Measurements from ENCODE around the gene PTTG1IP.
"Not testable (repeated sequence)": the region's sequence is repeated elsewhere in the genome, so short reads cannot be mapped to it uniquely, and the experiment has no call there.

The PTTG1IP gene

DNA sequence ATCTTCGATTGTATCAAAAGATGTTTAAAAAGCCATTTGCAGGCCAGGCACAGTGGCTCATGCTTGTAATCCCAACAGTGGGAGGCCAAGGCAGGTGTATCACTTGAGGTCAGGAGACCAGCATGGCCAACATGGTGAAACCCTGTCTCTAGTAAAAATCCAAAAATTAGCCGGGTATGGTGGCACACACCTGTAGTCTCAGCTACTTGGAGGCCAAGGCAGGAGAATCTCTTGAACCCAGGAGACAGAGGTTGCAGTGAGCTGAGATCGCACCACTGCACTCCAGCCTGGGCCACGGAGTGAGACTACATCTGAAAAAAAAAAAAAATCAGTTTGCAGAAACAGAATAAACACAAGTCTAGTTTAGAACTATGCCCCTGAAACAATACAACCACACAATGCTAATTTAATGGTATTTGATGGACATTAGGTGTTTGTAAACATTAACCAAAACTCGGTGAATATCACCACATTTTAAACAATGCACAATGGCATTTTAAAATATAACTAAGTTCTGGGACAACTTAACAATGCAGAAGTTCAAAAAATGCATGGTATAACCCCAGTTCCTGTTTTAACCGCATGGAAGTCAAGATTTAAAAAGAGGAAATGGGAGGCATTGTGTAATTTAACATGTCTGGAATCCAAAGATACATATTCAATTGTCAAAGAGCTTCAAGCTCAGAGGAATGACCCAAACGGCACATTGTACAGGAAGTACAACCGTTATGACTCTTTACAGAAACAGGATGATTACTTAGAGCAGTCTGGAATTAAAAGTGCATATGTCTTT, 7.1 kb upstream of the PTTG1IP start:
- DNase-seq: no peak

DNA sequence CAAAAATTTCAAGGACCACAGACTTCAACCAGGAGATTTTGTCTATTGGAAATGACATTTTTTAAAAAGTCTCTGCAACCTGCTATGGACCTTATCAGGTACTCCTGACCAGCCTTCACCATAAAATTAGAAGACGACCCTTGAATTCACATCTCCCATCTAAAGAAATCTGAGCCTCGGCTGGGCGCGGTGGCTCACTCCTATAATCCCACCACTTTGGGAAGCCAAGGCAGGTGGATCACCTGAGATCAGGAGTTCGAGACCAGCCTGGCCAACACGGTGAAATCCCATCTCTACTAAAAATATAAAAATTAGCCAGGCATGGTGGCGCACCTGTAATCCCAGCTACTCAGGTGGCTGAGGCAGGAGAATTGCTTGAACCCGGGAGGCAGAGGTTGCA, 5.7 kb upstream of the PTTG1IP start:
- DNase-seq: not testable (repeated sequence)

DNA sequence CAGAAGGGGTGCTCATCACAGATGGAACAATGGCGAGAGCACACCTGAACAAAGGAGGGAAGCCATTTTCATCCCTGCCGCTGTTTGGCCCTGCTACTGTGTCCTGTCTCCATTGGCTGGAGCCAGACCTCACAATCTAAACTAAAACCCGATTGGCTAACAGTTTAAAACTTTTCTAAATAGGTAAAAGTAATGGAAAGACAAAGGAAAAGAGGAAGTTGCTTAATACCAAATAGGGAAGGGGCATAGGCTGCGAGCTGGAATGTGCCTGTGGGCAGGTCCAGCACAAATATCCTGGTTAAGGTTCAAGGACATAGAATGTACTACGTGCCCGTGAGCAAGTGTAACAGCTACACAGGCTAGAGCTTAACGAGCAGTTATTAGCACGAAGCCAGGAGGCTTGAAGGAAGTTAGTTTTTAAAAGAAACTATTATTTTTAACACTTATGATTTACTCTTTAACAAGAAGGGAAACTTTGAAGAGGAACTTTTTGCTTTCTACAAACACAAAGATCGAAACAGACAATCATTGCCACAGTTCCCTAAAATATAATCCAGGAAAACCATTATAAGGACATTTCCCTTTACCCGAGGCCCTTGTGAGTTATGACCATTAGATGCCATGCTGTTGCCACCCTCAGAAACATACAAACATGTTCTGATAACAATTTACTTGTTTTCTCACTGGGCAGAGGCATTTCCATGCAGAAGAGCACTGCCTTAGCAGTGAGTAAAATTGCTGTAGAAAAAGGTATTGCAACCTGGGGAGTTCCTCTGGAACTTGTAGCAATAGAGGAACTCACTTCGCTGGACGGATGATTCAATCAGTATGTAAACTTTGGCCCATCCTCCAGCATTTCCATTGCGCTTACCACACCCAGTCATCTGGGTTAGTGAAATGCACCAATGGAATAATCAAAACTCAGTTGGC, 4.8 kb upstream of the PTTG1IP start:
- DNase-seq: no peak

DNA sequence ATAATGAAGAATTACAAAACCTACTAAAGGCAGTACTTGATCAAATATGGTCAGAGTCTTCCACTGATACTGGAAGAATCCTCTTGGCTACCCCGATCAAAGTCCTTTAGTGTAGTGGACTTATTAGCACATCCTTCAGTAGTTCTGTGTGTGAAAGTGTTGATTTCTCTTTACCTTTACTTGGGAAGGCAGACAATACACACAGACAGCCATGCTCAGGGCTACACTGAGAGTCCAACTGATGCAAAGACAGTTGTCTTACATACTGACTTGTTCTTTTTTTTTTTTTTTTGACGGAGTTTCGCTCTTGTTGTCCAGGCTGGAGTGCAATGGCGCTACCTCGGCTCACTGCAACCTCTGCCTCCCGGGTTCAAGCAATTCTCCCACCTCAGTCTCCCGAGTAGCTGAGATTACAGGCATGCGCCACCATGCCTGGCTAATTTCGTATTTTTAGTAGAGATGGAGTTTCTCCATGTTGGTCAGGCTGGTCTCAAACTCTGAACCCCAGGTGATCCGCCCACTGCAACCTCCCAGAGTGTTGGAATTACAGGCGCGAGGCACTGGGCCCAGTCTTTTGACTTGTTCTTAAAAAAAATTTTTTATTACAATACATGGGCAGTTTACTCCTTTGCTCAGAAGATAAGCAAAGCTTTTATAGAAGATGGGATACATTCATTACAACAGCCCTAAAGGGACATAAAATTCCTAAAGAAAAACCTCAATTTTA, 3.5 kb upstream of the PTTG1IP start:
- no peak for DNase-seq

DNA sequence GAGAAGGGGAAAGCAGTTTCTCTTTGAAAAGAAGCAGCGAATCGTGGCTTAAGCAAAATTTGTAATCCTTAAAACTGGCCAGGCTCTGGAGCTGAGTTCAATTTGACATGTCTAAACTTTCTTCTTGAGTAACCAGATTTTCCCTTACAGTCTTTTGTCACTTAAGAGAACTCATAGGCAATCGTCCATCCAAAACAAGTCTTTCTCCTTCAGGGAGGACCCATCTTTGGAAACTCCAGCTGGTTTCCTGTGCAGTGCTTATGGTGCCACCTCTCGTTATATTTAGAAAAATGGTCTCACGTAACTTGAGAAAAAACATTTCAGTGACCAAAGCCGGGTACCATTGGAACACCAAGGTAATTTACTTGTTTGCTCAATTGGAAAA, 1.8 kb upstream of the PTTG1IP start:
- DNase-seq: no peak

DNA sequence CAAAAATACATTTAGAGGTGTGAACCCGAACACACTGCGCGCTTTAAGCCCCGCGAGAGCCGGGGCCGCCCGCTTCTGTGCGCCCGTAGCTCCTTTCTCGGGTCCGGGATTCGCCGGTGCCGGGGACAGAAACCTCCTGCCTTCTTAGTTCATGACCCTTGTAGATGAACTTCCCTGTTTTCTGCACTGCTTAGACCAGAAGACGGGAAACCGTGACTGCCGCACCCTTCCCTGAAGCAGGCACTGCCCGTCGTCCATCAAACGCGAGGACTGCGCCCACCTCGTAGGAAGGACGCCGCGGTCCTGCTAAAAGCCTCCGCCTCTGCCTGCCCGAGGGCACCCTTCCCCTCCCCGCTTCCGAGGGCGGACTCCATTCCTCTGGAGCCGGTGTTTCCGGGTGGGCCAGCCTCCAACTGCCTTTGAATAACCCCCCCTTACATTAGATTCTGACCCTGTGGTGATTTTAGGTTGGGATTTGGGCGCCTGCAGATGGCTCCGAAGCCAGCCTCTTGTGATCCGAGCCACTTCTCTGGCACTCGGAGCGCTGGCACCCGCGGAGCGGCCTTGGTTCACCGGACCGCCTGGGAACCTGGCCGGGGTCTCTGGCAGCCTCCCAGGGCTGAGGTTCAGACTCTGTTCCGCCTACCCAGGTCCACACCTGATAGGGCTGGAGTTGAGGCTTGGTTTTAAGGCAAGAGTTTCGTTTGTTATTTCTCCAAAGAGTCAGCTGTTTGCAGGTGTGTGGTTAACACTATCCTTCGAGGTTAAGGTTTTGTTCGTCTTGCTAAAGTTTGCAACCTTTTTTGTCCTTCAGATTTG, 1.2 kb upstream of the PTTG1IP start:
- DNase-seq: peak in 1 of 2 experiments; percentile 19

DNA sequence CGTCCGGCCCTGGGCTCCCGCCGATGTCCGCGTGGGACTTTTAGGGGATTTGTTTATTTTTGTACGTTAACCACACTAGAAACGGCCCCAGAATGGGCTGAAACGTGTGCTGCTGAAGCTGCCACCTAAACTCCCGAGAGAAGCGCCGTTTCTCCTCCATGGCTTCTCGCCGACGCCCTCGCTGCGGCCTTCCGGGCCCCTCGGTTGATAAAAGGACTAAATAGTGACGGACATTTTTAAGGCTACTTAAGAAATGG, 678 bp upstream of the PTTG1IP start:
- DNase-seq: no peak

DNA sequence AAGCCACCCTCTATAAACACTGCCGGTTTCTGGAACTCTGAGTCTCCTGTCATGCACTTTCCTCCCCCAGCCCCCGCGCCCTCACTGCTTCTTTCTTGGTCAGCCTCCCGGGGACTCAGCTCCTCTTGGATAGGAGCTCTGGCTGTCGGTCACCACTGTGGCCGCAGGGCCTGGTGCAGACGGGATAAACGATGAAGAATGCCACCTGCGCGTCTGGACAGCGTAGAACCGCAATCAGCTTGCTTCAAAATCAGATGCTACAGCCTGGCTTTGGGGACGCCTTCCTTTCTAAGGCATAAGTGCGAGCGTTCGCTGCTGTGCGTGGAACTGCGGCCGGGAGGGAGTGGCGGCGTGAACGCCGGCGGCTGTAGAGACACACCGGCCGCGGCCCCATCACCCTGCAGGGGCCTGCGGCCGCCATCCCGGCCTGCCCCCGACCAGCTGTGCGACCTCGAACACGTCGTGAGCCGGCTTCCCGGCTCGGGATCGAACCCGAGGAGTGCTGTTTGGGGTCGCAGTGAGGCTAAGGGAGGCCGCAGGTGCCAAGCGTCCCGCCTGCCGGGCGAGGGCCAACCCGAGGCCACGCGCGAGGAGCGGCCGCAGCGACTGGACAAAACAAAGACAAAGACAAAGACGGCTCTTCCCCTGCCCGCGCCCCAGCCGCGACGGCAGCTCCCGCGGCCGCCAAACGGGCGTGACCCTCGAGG, 688 bp downstream of the PTTG1IP start:
- DNase-seq: no peak

DNA sequence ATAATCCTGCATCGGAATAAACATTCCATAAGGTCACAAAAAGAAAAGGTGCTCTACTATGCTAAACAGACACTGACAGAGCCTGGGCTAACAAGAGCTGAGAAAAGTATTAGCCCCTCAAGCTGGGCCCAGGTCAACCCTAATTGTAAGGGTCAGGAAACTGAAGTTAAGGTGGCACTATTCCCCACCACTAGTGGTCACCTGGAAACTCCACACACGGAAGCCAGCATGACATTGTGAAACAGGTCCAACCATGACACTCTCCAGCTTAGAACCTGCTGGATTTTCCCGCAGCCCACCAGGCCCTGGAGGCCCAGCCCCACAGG, 1.2 kb downstream of the PTTG1IP start:
- no peak for DNase-seq

DNA sequence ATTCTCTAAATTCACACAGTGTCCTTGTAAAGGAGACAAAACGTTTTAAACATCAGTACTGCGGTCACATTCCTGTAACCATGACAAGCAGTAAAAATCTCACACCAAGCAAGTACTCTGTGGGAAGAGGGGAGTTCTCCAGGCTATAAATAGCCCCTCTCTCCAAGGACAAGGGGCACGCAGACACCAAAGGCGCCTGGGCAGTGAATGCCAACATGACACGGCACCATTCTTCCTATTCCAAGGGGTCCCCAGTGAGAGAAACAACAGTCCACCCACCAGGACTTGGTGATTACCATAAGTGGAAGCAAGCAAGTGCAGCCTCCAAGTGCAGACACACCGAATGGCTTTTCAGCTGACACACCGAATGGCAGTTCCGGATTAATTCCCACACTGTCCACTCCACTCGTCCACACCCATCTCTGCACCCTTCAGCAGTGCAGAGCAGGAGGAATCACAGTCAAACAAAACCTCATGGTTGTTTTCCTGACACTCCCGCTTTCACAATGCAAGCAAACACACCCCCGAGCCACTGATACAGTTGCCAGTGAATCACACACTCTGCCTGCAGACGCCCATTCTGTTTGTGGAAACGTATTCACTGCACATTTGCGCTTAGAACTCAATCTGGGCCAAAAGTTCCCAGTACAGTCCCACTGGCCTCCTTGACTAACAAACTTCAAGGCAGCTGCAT, 1.8 kb downstream of the PTTG1IP start:
- DNase-seq: peak in 1 of 2 experiments; percentile 21

DNA sequence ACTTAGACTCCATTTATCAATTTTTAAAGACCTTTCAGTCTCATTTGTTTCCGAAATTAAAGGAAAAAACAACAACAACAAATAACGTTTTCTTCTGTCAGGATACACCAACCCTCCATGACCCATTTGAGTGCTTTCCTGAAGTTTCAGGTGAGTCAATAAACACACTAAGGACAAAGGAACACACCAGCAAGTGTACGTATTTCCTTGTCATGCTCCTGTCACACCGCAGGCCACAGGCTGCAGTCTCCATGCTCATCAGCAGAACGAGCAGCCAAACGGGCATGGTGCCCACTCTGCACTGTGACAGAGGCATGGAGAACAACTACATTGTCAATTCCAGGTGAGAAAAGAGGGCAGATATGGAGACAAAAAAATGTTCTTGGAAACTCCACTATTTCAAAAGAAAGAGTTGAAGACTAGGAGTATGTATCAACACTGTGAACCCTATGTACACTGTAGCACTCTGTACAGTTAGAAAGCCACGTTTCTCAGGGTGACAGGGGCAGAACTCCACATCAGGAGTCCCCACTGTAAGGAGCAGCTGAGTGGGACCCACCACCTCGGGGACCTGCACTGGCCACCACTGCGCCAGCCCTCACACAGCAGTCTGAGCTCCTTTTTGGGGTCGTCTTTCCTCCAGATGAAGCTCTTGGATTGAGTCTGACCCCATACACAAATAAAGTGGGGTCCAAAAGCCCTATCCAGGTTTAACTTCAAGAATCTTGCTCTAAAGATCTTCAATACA, 2.6 kb downstream of the PTTG1IP start:
- no peak for DNase-seq

DNA sequence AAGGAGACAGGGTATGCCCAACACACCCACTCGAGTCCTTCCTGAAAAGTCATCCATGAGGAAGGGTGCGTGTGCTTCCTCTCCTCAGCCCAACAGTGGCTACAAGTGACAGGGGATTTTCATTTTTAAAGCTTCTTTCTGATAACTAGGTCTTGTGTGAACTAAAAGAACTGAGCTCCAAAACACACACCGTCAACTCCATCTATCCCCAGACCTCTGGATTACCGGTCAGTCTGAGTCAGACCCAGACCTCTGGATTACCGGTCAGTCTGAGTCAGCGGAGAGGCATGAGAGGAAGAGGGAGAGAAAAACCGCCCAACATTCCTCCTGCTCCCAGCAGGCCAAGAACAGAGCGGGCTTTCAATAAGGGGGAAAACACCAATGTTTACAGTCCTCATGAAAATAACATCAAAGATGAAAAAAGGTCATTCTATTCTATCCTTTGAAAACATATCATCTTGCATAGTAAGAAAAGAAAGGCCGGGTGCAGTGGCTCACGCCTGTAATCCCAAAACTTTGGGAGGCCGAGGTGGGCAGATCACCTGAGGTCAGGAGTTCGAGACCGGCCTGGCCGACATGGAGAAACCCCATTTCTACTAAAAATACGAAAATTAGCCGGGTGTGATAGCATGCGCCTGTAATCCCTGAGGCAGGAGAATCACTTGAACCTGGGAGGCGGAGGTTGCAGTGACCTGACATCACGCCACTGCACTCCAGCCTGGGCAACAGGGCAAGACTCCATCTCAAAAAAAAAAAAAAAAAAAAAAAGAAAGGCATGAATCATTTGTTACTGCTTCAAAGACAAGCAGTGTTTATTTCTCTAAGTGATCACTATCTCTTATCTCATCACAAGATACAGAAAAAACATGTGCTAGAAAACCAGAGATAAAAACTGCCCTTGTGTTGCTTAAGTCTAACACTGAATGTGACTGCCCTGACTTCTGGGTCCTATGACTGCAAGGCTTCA, 3.4 kb downstream of the PTTG1IP start:
- DNase-seq: no peak

DNA sequence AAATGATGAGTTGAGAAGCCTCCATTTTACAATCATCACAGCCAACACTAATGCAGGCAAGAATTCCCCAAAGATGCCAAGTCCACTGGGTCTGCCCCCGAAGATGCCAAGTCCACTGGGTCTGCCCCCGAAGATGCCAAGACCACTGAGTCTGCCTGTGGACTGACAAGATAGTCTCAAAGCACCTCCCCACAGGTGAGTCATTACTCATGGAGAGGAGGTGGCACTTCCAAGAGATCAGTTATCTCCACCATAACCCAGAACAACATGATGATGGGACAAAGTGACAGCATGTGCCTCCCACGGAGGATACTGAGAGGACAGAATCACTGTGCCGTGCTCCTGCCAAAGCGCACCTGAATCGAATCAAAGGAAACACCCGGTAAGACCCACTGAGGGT, 4.8 kb downstream of the PTTG1IP start:
- DNase-seq: no peak

DNA sequence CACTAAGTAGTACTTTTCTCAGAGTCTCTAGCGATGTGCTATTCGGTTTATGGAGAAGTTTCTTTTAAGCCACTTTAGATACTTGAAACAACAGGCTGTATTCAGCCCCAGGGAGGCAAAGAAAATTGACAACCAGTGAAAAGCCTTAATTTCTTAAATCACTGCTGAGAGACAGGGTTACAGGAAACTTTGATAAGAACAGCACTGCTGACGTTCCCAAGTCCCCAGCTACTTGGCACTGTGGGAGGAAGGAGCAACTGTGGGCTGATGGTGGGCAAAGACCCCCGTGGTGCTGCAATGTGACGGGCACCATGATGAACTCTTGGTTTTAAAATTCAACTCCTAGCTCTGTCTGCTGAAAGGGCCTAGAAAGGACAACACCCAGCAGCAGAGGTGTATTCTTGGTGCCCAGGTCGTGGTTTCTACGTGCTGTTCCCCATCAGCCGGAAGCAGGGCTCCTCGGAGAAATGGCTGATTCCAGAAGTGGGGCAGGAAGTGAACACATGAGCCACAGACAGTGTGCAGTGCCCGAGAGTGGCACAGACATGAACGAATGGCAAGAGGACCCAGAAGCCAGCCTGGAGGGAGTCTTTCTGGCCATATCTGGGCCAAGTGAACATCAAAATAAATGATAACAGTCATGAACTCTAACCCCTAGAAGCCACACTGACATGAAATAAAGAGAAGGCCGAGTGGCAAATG, 5.3 kb downstream of the PTTG1IP start:
- DNase-seq: peak in 1 of 2 experiments; percentile 31

DNA sequence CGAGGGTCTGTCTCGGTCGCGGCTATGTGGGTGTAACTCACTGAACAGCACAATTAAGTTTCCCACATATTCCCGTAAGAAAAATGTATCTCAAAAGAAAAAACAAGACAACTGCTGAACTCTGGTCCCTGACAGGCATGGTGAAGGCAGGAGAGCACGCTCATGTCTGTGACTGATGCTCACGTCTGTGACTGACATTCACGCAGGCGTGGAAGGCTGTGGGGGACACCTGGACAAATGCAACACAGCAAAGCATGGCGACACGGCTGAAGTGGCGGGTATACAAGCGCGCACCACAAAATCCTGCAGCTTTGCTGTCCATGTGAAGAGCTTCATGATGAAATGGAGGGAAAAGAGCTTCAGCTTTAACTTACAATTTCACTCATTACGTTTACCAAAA, 6.0 kb downstream of the PTTG1IP start:
- no peak for DNase-seq

DNA sequence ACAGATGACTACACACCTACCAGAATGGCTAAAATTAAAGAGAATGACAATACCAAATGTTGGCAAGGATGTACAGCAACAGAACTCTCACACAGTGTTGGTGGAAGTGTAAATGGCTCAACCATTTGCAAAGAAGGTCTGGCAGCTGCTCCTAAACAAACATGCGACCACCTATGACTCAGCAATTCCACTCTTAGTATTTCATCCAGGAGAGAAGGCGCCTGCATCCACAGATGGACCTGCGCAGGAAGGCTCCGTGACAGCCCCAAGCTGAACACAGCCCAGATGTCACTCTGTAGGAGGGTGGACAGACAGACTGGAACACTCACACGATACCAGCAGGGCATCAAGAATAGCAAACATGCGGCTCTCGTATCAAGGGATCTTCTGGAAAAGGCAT, 6.7 kb downstream of the PTTG1IP start:
- DNase-seq: no peak

DNA sequence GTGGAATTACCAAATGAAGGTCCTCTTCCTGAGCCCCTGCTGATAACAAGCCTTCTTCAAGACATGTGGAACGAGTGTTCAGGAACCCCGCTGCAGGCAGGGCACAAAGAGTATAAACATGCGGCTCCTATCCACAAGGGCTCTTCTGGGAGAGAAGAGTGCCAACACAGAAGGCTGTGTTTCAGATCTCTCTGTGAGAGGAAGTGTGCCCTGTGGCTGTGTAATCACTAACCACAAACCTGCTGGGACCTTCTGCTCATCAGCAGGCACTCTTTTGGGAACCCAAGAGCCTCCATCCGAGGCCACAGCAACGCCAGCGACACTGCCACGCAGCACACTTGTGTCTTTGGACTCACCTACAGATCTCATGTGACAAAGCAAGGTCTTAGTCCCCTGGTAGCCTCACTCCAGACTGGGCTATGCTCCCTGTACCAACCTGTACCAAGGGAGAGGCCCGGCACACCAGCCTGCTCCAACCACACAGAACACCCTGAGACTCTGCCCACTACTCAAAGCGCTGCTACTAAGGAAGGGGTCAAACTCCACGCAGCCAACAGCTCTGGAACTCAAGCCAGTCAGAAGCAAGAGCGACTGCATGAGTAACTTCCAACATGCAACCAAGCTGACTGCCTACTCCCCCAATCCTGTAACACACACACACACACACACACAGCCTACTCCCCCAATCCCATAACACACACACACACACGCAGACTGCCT, 7.8 kb downstream of the PTTG1IP start:
- DNase-seq: peak in 1 of 2 experiments; percentile 20

Measured in stimulated activated CD4-positive, alpha-beta T cell treated with anti-CD3 and anti-CD28 coated beads, Interleukin-4, amount 100 ng/mL, for 4 hours (primary cell).